Tibial nerve (tissue), 3 donors: ENCODE results near the gene CA10.

ENCODE experiments used
- CTCF ChIP-seq, 5 experiments: fragments of 200-600 bp in 3 of 5; fragments of 450-650 bp in 2 of 5; sonication (generic) in 3 of 5; IDR thresholded peaks; one replicate each; pipeline ENCODE4 v1.5.1; 2016 to 2019; ENCODE audit warnings: antibody characterized with exemption in 5 of 5, mild to moderate bottlenecking in 3 of 5, moderate library complexity in 2 of 5
- POLR2A ChIP-seq, 2 donors: fragments of 450-650 bp; IDR thresholded peaks; one replicate each; pipeline ENCODE4 v1.6.1; 2017; ENCODE audit warnings: antibody characterized with exemption in 2 of 2, mild to moderate bottlenecking in 2 of 2, moderate library complexity in 2 of 2

GRCh38 chr17:51913491-51914205 is 244.9 kb downstream of the CA10 start:
- TF ChIP-seq CTCF (IDR thresholded peaks at IDR 0.05), result no peak
- TF ChIP-seq POLR2A (IDR thresholded peaks at IDR 0.05), result no peak
